ENCODE measurements around the gene LFNG.

- TF ChIP-seq, protein P1, sequence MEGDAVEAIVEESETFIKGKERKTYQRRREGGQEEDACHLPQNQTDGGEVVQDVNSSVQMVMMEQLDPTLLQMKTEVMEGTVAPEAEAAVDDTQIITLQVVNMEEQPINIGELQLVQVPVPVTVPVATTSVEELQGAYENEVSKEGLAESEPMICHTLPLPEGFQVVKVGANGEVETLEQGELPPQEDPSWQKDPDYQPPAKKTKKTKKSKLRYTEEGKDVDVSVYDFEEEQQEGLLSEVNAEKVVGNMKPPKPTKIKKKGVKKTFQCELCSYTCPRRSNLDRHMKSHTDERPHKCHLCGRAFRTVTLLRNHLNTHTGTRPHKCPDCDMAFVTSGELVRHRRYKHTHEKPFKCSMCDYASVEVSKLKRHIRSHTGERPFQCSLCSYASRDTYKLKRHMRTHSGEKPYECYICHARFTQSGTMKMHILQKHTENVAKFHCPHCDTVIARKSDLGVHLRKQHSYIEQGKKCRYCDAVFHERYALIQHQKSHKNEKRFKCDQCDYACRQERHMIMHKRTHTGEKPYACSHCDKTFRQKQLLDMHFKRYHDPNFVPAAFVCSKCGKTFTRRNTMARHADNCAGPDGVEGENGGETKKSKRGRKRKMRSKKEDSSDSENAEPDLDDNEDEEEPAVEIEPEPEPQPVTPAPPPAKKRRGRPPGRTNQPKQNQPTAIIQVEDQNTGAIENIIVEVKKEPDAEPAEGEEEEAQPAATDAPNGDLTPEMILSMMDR (IDR thresholded peaks at IDR 0.05), result no peak
- no peak for TF ChIP-seq POLR2A (IDR thresholded peaks at IDR 0.05)
Measured at GRCh38 chr7:2499181-2499580, 20.4 kb upstream of the LFNG start.
